ENCODE data around the gene PIK3CB.
"Not testable (repeated sequence)": the region's sequence is repeated elsewhere in the genome, so short reads cannot be mapped to it uniquely, and the experiment has no call there.

PIK3CB gene

DNA sequence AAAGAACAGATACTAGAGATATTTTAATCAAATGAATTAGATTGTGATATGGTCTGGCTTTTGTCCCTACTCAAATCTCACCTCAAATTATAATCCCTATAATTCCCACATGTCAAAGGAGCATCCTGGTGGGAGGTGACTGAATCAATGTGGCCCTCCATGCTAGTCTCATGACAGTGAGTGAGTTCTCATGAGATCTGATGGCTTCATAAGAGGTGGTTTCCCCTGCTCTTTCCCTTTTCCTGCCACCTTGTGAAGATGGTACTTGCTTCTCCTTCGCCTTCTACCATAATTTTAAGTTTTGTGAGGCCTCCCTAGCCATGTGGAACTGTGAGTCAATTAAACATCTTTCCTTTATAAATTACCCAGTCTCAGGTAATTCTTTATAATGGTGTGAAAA, 143.4 kb downstream of the PIK3CB start:
- Histone ChIP-seq H3K27ac (ENCODE audit: low read length) (no peak overlapping the region), H3K4me3 (ENCODE audit: low read depth in 1 of 2, low read length in 2 of 2) (no peak overlapping the region), H3K36me3 (ENCODE audit: control insufficient read depth in 1 of 2, insufficient read depth in 2 of 2, low read length in 2 of 2) (peaks cover 9 to 12% of the 10 kb centered on the region in 2 donors), H3K4me1 (ENCODE audit: control insufficient read depth in 1 of 2, insufficient read depth in 2 of 2, low read length in 2 of 2) (no peaks in the 10 kb centered on the region), H3K27me3 (ENCODE audit: low read depth, low read length) (no peaks in the 10 kb centered on the region), H3K9me3 (ENCODE audit: control insufficient read depth in 1 of 2, low read length in 2 of 2) (no peaks in the 10 kb centered on the region)

DNA sequence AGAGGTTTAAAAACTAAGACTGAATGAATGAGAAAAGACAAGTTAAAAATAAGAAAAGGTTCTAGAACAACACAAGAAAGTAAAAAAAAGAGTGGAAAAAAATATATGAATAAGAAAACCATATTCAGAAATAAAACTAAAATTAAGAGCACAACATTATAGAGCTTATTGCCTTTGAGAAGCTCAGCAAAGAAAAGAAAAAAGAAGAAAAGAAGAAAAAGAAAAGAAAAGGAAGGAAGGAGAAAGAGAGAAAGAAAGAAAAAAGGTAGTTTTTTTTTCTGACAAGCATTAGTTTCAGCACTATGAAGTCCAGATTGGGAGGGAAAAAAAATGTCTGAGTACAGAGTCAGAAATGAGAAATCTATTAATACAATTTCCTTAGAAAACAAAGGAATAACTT, 144.7 kb downstream of the PIK3CB start:
- H3K4me3 ChIP-seq (ENCODE audit: low read depth in 1 of 2, low read length in 2 of 2), result no peak overlapping the region
- no peaks in the 10 kb centered on the region for H3K27me3 ChIP-seq (ENCODE audit: low read depth, low read length)
- peaks cover 9 to 12% of the 10 kb centered on the region in 2 donors for H3K36me3 ChIP-seq (ENCODE audit: control insufficient read depth in 1 of 2, insufficient read depth in 2 of 2, low read length in 2 of 2)
- H3K27ac ChIP-seq (ENCODE audit: low read length), result no peak overlapping the region
- no peaks in the 10 kb centered on the region for H3K4me1 ChIP-seq (ENCODE audit: control insufficient read depth in 1 of 2, insufficient read depth in 2 of 2, low read length in 2 of 2)
- H3K9me3 ChIP-seq (ENCODE audit: control insufficient read depth in 1 of 2, low read length in 2 of 2), result no peaks in the 10 kb centered on the region

DNA sequence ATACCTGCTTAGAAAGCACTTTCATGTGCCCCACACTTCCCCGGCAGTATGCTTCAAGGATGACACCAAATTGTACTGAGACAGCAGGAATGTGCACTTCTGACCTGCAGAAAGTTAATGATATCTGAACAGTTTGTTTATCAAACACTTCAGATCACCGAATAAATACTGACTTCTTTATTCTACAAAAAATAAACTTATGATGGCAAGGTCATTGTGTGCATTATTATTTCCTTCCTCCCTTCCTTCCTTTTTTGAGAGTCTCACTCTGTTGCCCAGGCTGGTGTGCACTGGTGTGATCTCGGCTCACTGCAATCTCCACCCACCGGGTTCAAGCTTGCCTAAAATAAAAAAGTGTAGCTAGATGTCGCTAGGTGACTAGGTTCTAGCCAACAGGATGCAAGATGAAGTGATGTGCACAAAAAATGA, 145.8 kb downstream of the PIK3CB start:
- no peaks in the 10 kb centered on the region for H3K4me1 ChIP-seq (ENCODE audit: control insufficient read depth in 1 of 2, insufficient read depth in 2 of 2, low read length in 2 of 2)
- no peak overlapping the region for H3K4me3 ChIP-seq (ENCODE audit: low read depth in 1 of 2, low read length in 2 of 2)
- H3K27me3 ChIP-seq (ENCODE audit: low read depth, low read length), result no peaks in the 10 kb centered on the region
- peaks cover 9 to 12% of the 10 kb centered on the region in 2 donors for H3K36me3 ChIP-seq (ENCODE audit: control insufficient read depth in 1 of 2, insufficient read depth in 2 of 2, low read length in 2 of 2)
- H3K27ac ChIP-seq (ENCODE audit: low read length), result no peak overlapping the region
- H3K9me3 ChIP-seq (ENCODE audit: control insufficient read depth in 1 of 2, low read length in 2 of 2), result no peaks in the 10 kb centered on the region

DNA sequence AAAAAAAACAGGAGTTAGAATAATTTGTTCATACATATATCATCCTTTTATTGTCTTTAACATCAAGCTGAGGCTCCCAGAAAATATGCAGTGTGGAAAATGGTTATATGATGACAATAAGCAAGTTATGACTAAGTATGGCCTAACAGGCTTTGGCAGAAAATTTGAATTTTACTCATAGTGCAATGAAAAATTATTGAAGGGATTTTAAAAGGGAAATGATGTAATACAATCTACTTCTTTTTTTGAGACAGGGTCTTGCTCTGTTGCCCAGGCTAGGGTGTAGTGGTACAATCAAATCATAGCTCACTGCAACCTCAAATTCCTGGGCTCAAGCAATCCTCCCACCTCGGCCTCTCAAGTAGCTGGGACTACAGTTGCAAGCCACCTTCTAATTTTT, 147.5 kb downstream of the PIK3CB start:
- H3K27me3 ChIP-seq (ENCODE audit: low read depth, low read length), result no peaks in the 10 kb centered on the region
- H3K36me3 ChIP-seq (ENCODE audit: control insufficient read depth in 1 of 2, insufficient read depth in 2 of 2, low read length in 2 of 2), result peaks cover 12 to 16% of the 10 kb centered on the region in 2 donors
- no peaks in the 10 kb centered on the region for H3K4me1 ChIP-seq (ENCODE audit: control insufficient read depth in 1 of 2, insufficient read depth in 2 of 2, low read length in 2 of 2)
- no peak overlapping the region for H3K4me3 ChIP-seq (ENCODE audit: low read depth in 1 of 2, low read length in 2 of 2)
- H3K27ac ChIP-seq (ENCODE audit: low read length), result no peak overlapping the region
- no peaks in the 10 kb centered on the region for H3K9me3 ChIP-seq (ENCODE audit: control insufficient read depth in 1 of 2, low read length in 2 of 2)

DNA sequence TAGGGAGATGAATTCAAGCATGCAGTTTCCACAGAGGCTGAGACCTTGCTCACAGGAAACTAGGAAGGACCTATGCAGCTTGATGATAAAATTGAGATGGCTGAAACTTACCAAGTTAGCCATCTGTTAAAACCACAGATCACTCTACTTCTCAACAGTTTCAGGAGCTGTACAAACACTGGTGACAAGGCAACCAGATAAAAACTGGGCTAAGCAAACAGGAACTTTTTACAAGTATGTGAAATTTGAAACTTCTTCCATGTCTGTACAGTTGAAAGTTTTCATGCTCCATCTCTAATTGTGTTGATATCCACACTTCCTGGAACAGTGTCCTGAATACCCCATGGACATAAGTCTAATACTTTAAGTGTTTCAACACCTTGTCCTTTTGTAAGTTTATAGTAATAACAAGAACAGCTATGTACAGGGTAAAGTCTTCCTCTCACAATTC, 147.9 kb downstream of the PIK3CB start:
- no peaks in the 10 kb centered on the region for H3K4me1 ChIP-seq (ENCODE audit: control insufficient read depth in 1 of 2, insufficient read depth in 2 of 2, low read length in 2 of 2)
- H3K4me3 ChIP-seq (ENCODE audit: low read depth in 1 of 2, low read length in 2 of 2), result no peak overlapping the region
- peaks cover 12 to 21% of the 10 kb centered on the region in 2 donors for H3K36me3 ChIP-seq (ENCODE audit: control insufficient read depth in 1 of 2, insufficient read depth in 2 of 2, low read length in 2 of 2)
- H3K27ac ChIP-seq (ENCODE audit: low read length), result no peak overlapping the region
- H3K27me3 ChIP-seq (ENCODE audit: low read depth, low read length), result no peaks in the 10 kb centered on the region
- no peaks in the 10 kb centered on the region for H3K9me3 ChIP-seq (ENCODE audit: control insufficient read depth in 1 of 2, low read length in 2 of 2)

DNA sequence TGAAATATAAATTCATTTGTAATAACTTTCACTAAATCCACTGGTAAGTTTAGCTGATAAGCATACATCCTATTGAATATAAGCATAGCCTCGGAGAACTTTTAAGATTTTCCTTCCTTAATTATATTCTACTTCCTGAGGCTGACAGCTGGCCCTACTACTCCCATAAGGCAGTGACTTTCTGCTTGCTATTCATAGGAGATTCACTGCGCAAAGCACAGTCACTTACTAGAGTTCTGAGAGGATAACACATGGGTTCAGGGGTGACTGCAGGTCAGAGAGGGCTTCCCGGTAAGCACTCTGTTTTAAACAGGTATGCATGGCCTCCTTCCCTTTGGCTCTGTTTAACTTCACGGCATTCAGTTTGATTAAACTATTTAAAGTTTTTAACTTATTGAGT, 150.3 kb downstream of the PIK3CB start:
- H3K27ac ChIP-seq (ENCODE audit: low read length), result no peak overlapping the region
- no peak overlapping the region for H3K4me3 ChIP-seq (ENCODE audit: low read depth in 1 of 2, low read length in 2 of 2)
- no peaks in the 10 kb centered on the region for H3K27me3 ChIP-seq (ENCODE audit: low read depth, low read length)
- H3K4me1 ChIP-seq (ENCODE audit: control insufficient read depth in 1 of 2, insufficient read depth in 2 of 2, low read length in 2 of 2), result no peaks in the 10 kb centered on the region
- H3K36me3 ChIP-seq (ENCODE audit: control insufficient read depth in 1 of 2, insufficient read depth in 2 of 2, low read length in 2 of 2), result peaks cover 14 to 22% of the 10 kb centered on the region in 2 donors
- no peaks in the 10 kb centered on the region for H3K9me3 ChIP-seq (ENCODE audit: control insufficient read depth in 1 of 2, low read length in 2 of 2)

DNA sequence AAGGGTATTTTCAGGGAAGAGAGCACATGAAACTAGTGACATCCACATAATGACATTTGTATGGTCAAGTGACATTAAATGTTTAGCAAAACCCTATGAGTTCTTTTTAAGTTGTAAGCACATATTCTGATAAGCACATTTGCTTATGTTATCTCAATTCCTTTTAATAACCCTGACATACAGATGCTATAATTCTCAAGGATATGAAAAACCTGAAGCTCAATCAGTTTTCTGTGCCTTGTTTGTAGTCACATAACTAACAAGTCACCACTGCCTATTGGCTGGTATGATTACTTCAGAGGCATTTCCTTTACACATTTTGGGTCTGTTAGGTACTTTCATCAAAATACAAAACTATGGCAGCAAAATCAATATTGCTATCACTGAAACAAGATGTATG, 152.1 kb downstream of the PIK3CB start:
- Histone ChIP-seq H3K27ac (ENCODE audit: low read length) (no peak overlapping the region), H3K4me3 (ENCODE audit: low read depth in 1 of 2, low read length in 2 of 2) (no peak overlapping the region), H3K36me3 (ENCODE audit: control insufficient read depth in 1 of 2, insufficient read depth in 2 of 2, low read length in 2 of 2) (peaks cover 10 to 22% of the 10 kb centered on the region in 2 donors), H3K9me3 (ENCODE audit: control insufficient read depth in 1 of 2, low read length in 2 of 2) (no peaks in the 10 kb centered on the region), H3K27me3 (ENCODE audit: low read depth, low read length) (no peaks in the 10 kb centered on the region), H3K4me1 (ENCODE audit: control insufficient read depth in 1 of 2, insufficient read depth in 2 of 2, low read length in 2 of 2) (no peaks in the 10 kb centered on the region)

DNA sequence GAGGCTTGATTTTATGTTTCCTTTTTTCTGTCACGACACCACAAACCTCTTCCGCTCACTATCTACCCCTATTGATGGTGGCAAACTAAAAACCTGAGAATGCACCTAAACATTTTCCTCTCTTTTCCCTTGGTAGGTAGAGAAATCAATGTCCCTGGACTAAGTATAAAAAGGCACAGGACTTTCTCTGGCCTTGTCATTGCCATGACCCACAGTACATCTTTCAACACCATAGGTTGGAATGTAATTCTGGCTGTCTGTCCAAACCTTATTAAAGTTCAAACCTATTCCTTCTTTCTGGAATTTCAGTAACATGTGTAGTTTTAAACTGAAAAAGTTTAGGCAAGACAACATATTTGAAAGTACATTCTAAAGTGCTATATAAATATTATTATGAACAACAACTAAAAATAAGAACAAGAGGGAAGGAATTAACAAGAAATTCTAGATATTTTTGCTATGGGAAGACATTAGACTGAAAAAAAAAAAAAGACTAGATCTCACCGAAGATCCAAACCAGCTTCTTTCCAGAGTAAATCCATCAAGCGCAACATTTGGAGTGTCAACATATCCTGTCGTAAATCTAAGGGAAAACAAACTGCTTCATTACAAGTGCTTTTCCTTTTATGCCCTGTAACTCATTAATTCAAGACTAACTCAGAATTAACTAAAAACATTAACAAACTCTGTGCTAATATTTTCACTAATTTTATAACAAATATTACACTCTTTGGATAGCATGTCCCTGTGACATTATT, 153.1 kb downstream of the PIK3CB start:
- H3K9me3 ChIP-seq (ENCODE audit: control insufficient read depth in 1 of 2, low read length in 2 of 2), result peaks cover 0 to 6% of the 10 kb centered on the region in 2 donors
- no peak overlapping the region for H3K4me3 ChIP-seq (ENCODE audit: low read depth in 1 of 2, low read length in 2 of 2)
- peaks cover 5 to 18% of the 10 kb centered on the region in 2 donors for H3K36me3 ChIP-seq (ENCODE audit: control insufficient read depth in 1 of 2, insufficient read depth in 2 of 2, low read length in 2 of 2)
- H3K4me1 ChIP-seq (ENCODE audit: control insufficient read depth in 1 of 2, insufficient read depth in 2 of 2, low read length in 2 of 2), result no peaks in the 10 kb centered on the region
- no peak overlapping the region for H3K27ac ChIP-seq (ENCODE audit: low read length)
- no peaks in the 10 kb centered on the region for H3K27me3 ChIP-seq (ENCODE audit: low read depth, low read length)

DNA sequence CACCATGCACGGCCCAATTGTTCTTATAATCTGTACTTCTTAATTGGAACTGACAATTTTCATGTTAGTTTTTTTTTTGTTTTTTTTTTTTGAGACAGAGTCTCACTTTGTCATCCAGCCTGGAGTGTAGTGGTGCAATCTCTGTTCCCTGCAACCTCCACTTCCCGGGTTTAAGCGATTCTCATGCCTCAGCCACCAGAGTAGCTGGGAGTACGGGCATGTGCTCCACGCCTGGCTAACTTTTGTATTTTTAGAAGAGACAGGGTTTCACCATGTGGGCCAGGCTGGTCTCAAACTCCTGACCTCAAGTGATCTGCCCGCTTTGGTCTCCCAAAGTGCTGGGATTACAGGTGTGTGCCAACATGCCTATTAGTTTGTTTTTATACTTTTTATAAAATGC, 153.8 kb downstream of the PIK3CB start:
- H3K36me3 ChIP-seq (ENCODE audit: control insufficient read depth in 1 of 2, insufficient read depth in 2 of 2, low read length in 2 of 2), result peaks cover 11 to 16% of the 10 kb centered on the region in 2 donors
- not testable (repeated sequence) for H3K4me1 ChIP-seq (ENCODE audit: control insufficient read depth in 1 of 2, insufficient read depth in 2 of 2, low read length in 2 of 2); H3K9me3 ChIP-seq (ENCODE audit: control insufficient read depth in 1 of 2, low read length in 2 of 2); H3K27ac ChIP-seq (ENCODE audit: low read length); H3K4me3 ChIP-seq (ENCODE audit: low read depth in 1 of 2, low read length in 2 of 2); H3K27me3 ChIP-seq (ENCODE audit: low read depth, low read length)

DNA sequence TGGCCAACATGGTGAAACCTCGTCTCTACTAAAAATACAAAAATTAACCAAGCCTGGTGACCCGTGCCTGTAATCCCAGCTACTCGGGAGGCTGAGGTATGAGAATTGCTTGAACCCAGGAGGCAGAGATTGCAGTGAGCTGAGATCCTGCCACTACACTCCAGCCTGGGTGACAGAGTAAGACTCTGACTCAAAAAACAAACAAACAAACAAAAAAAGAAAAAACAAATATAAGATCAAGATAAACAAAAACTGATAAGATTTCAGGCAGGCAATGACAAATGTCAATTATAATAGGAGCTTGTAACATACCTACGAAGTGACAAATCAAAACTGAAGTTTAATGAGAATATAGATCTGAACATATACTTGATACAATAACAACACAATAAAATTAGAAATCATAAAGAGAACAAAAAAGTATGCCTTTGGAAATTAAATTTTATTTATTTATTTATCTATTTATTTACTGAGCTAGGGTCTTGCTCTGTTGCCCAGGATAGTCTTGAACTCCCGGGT, 155.8 kb downstream of the PIK3CB start:
- Histone ChIP-seq H3K9me3 (ENCODE audit: control insufficient read depth in 1 of 2, low read length in 2 of 2) (peaks cover 0 to 14% of the 10 kb centered on the region in 2 donors), H3K36me3 (ENCODE audit: control insufficient read depth in 1 of 2, insufficient read depth in 2 of 2, low read length in 2 of 2) (peaks cover 11 to 16% of the 10 kb centered on the region in 2 donors), H3K4me1 (ENCODE audit: control insufficient read depth in 1 of 2, insufficient read depth in 2 of 2, low read length in 2 of 2) (peaks cover 0 to 4% of the 10 kb centered on the region in 2 donors), H3K4me3 (ENCODE audit: low read depth in 1 of 2, low read length in 2 of 2) (no peak overlapping the region), H3K27me3 (ENCODE audit: low read depth, low read length) (no peaks in the 10 kb centered on the region), H3K27ac (ENCODE audit: low read length) (no peak overlapping the region)

DNA sequence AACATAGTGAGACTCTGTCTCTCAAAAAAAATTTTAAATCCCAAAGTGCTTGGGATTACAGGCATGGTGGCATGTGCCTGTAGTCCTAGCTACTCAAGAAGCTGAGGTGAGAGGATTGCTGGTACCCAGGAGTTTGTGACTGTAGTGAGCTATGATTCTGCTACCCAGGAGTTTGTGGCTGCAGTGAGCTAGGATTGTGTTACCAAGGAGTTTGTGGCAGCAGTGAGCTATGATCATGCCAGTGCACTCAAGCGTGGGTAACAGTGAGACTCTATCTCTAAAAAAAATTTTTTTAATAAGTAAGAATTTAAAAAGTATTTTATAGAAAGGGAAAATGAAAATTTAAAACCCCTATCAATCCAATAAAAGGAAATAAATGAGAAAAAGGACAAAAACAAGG, 156.6 kb downstream of the PIK3CB start:
- H3K27ac ChIP-seq (ENCODE audit: low read length), result no peak overlapping the region
- H3K4me1 ChIP-seq (ENCODE audit: control insufficient read depth in 1 of 2, insufficient read depth in 2 of 2, low read length in 2 of 2), result peaks cover 0 to 12% of the 10 kb centered on the region in 2 donors
- H3K9me3 ChIP-seq (ENCODE audit: control insufficient read depth in 1 of 2, low read length in 2 of 2), result peaks cover 0 to 14% of the 10 kb centered on the region in 2 donors
- H3K4me3 ChIP-seq (ENCODE audit: low read depth in 1 of 2, low read length in 2 of 2), result no peak overlapping the region
- H3K27me3 ChIP-seq (ENCODE audit: low read depth, low read length), result no peaks in the 10 kb centered on the region
- peaks cover 11 to 16% of the 10 kb centered on the region in 2 donors for H3K36me3 ChIP-seq (ENCODE audit: control insufficient read depth in 1 of 2, insufficient read depth in 2 of 2, low read length in 2 of 2)
